ENCODE results near the gene DKC1. TPM values are rescaled to one million over a fixed set of nuclear protein-coding genes. Genes with fewer than 3 reads are reported as not detected.

DKC1 gene
- total RNA-seq (2022) (106 and 107 TPM in 2 replicates), Bru-seq, nascent RNA (percentile 93 among the genes with signal in this experiment), BruChase-seq, experiment 1, labeled RNA remaining after a 2-hour chase (percentile 96 among the genes with signal in this experiment), BruChase-seq, experiment 2, labeled RNA remaining after a 6-hour chase (percentile 97 among the genes with signal in this experiment)
- long read RNA-seq, transcript DKC1-201 (15 exons, 2,577 nt): major isoform, 211 of 242 reads
- long read RNA-seq, partial matches to known transcripts: 11 of 242 reads
- long read RNA-seq, other reads (novel, unspliced or antisense): 20 of 242 reads

GRCh38 chrX:154762537-154763296, at the start of gene DKC1:
TSS of gene DKC1 (plus strand) at chrX:154762864. CDS start at chrX:154762966, 102 bp downstream.
- ChIA-PET CTCF (interaction anchor here (1.1 to 1.3 kb wide), 4 partner anchors 12 to 155 kb away, joined by 3 to 6 read pairs (median 4); partner anchors contain the start of gene GAB3), POLR2A (interaction anchor here (0.8 to 1.3 kb wide), 3 partner anchors 14 to 264 kb away, joined by 4 read pairs; partner anchors contain the start of genes FUNDC2 and MPP1)
- intact Hi-C loops (cut with micrococcal nuclease; ENCODE audit: unreplicated experiment): loop anchor here (1.0 kb wide), 2 partner anchors 37 to 43 kb away; partner anchors contain the start of gene MPP1
- no peaks in the 10 kb centered on the region for H3K27me3 Mint-ChIP-seq (ENCODE audit: insufficient read depth, unreplicated experiment)
- Histone ChIP-seq H3K27me3 (replicated peaks; ENCODE audit: control insufficient read depth, insufficient read depth, low read length) (no peaks in the 10 kb centered on the region), H3K36me3 (ENCODE audit: control insufficient read depth, insufficient read depth, low read length) (no peaks in the 10 kb centered on the region), H3K4me1 (no peaks in the 10 kb centered on the region), H3K9me3 (no peaks in the 10 kb centered on the region), H3K4me3 (ENCODE audit: low read depth, low read length) (peak within 1 kb of the TSS; percentile 78)
- DNase-seq: peak; percentile 95 to 96
- no peaks in the 10 kb centered on the region for H3K9me3 Mint-ChIP-seq (ENCODE audit: unreplicated experiment)
- peaks cover 43% of the 10 kb centered on the region for H3K36me3 Mint-ChIP-seq (ENCODE audit: insufficient read depth, unreplicated experiment)
- no peaks in the 10 kb centered on the region for H3K4me1 Mint-ChIP-seq (ENCODE audit: low read depth, unreplicated experiment)
- BruUV-seq (replicated peaks): no TSS peak
- TF ChIP-seq CTCF (IDR thresholded peaks at IDR 0.05; ENCODE audit: insufficient read depth in 1 of 2, low read depth in 1 of 2, low read length in 1 of 2, severe bottlenecking in 1 of 2, unreplicated experiment in 1 of 2): no peak
- H3K4me3 Mint-ChIP-seq (ENCODE audit: unreplicated experiment): peak within 1 kb of the TSS; percentile 84
- H3K27ac Mint-ChIP-seq (ENCODE audit: unreplicated experiment): peak within 1 kb of the TSS; percentile 84

GRCh38 chrX:154714925-154715324, 47.7 kb upstream of the DKC1 start:
- Histone ChIP-seq H3K27me3 (replicated peaks; ENCODE audit: control insufficient read depth, insufficient read depth, low read length) (no peaks in the 10 kb centered on the region), H3K9me3 (no peaks in the 10 kb centered on the region), H3K36me3 (ENCODE audit: control insufficient read depth, insufficient read depth, low read length) (no peaks in the 10 kb centered on the region), H3K4me3 (ENCODE audit: low read depth, low read length) (no peak overlapping the region), H3K4me1 (no peaks in the 10 kb centered on the region)
- intact Hi-C loops (cut with micrococcal nuclease; ENCODE audit: unreplicated experiment): loop anchor here (1.0 kb wide), 1 partner anchor 126 kb away; no protein-coding TSS in a partner anchor
- ChIA-PET POLR2A (no interaction called here), CTCF (no interaction called here)
- Mint-ChIP-seq H3K36me3 (ENCODE audit: insufficient read depth, unreplicated experiment) (no peaks in the 10 kb centered on the region), H3K4me1 (ENCODE audit: low read depth, unreplicated experiment) (no peaks in the 10 kb centered on the region), H3K27ac (ENCODE audit: unreplicated experiment) (no peak overlapping the region), H3K4me3 (ENCODE audit: unreplicated experiment) (no peak overlapping the region), H3K27me3 (ENCODE audit: insufficient read depth, unreplicated experiment) (peaks cover 13% of the 10 kb centered on the region), H3K9me3 (ENCODE audit: unreplicated experiment) (no peaks in the 10 kb centered on the region)
- peak; percentile 45 to 54 for TF ChIP-seq CTCF (IDR thresholded peaks at IDR 0.05; ENCODE audit: insufficient read depth in 1 of 2, low read depth in 1 of 2, low read length in 1 of 2, severe bottlenecking in 1 of 2, unreplicated experiment in 1 of 2)
- BruUV-seq (replicated peaks): no TSS peak
- peak in 1 of 2 experiments; percentile 43 for DNase-seq

- ChIA-PET POLR2A (no interaction called here), CTCF (no interaction called here)
- H3K9me3 Mint-ChIP-seq (ENCODE audit: unreplicated experiment): no peaks in the 10 kb centered on the region
- H3K36me3 Mint-ChIP-seq (ENCODE audit: insufficient read depth, unreplicated experiment): no peaks in the 10 kb centered on the region
- H3K4me3 Mint-ChIP-seq (ENCODE audit: unreplicated experiment): no peak overlapping the region
- no peaks in the 10 kb centered on the region for H3K9me3 ChIP-seq
- DNase-seq: no peak
- H3K36me3 ChIP-seq (ENCODE audit: control insufficient read depth, insufficient read depth, low read length): no peaks in the 10 kb centered on the region
- intact Hi-C loops (cut with micrococcal nuclease; ENCODE audit: unreplicated experiment): loop anchor here (1.0 kb wide), 1 partner anchor 125 kb away; no protein-coding TSS in a partner anchor
- H3K4me1 Mint-ChIP-seq (ENCODE audit: low read depth, unreplicated experiment): no peaks in the 10 kb centered on the region
- H3K27me3 ChIP-seq (replicated peaks; ENCODE audit: control insufficient read depth, insufficient read depth, low read length): no peaks in the 10 kb centered on the region
- BruUV-seq (replicated peaks): no TSS peak
- no peak overlapping the region for H3K4me3 ChIP-seq (ENCODE audit: low read depth, low read length)
- peak in 1 of 2 experiments; percentile 8 for TF ChIP-seq CTCF (IDR thresholded peaks at IDR 0.05; ENCODE audit: insufficient read depth in 1 of 2, low read depth in 1 of 2, low read length in 1 of 2, severe bottlenecking in 1 of 2, unreplicated experiment in 1 of 2)
- H3K4me1 ChIP-seq: no peaks in the 10 kb centered on the region
- H3K27ac Mint-ChIP-seq (ENCODE audit: unreplicated experiment): no peak overlapping the region
- peaks cover 13% of the 10 kb centered on the region for H3K27me3 Mint-ChIP-seq (ENCODE audit: insufficient read depth, unreplicated experiment)
These were observed 46.8 kb upstream of the DKC1 start for GRCh38 chrX:154715825-154716224.

Data from Caco-2 (cell line).